Islet precursor cell (in vitro differentiated cells): ENCODE data around the gene DNAJB13.

Experiments
- DNase-seq: peaks from one replicate; pipeline ENCODE4 v3.0.0-alpha.2; 2018

Gene DNAJB13

DNA sequence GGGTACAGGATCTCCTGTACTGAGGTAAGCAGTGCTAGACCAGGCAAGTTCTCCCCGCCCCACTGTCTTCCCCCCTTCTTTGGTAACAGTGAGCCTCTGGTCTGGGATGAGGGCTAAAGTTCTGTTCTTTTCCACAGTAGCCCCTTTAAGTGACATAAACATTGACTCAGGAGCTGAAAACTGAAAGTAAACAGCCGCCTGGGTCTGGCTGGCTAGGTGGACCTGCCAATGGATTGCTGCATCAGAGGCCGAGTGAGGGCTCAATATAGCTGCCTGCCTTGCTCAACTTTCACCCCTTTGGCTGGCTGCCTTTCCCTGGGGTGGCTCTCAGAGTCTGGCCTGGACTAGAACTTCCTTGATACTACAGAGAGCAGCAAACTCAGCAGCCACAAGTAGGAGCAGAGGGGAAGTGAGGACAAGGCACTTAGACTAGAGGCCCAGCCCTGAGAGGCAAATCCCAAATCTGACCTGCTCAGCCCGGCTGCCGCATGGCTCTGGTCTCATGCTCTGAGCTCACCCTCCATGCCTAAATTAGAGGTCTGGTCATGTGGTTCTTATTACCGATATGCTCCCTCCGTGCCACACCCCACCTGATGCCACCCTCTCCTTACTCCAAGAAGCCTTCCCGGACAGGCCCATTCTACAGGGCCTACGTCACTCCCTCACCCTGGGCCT lies 67.6 kb downstream of the DNAJB13 start:
- no peak for DNase-seq

DNA sequence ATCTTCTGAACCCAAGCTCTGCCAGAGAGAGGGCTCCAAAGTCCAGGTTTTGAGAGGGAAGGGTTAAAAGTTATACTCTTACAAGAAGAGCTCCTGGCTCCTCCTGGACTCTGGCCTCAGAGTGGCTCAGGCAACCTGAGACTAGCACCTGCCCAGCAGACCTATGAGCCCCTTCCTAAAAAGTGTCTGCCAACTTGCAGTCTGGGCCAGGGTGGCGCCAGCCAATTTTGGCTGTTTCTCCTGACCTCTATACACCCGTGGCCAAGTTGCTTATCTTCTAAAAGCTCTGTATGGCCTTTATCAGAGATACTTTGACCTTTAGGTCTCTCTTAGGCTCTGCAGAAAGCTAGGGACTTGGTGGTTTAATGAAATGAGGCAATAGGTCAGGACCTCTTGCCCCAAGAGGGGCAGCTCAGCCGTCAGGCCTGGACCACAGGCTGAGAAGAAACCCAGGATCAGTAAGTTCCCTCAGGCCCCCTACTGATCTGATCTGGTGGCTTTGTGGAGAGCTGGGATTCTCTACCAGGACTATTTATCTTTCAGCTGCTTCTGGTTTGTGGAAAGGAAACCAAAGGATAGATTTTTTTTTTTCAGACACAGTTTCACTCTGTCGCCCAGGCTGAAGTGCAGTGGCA lies 68.4 kb downstream of the DNAJB13 start:
- no peak for DNase-seq

DNA sequence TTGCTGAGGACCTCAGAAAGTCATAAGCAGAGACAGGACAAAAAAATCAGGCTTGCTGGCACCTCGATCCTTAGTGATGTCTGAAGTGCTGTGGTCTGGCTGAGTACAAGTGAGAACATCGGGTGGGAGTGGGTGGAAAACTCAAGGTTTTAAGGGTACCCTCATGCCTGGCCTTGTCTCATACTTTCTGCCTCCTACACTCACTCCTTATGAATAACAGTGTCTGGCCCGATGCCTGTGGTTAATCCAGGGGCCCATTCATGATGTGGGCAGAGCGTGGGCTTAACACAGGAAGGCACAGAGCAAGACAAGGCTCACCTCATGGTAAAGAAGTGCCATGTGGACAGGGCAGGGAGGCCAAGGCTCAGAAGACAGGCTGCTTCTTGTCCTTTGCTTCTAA lies 69.0 kb downstream of the DNAJB13 start:
- no peak for DNase-seq
